HG03442 (cell line): Measurements from ENCODE around the gene AMOTL2.

Source experiments
- ATAC-seq: cut with Tn5 transposase; IDR thresholded peaks from one replicate; pipeline ENCODE4 v1.9.1; 2021; ENCODE audit warnings: mild to moderate bottlenecking, moderate library complexity; ENCODE audit not compliant: unreplicated experiment

AMOTL2 gene

DNA sequence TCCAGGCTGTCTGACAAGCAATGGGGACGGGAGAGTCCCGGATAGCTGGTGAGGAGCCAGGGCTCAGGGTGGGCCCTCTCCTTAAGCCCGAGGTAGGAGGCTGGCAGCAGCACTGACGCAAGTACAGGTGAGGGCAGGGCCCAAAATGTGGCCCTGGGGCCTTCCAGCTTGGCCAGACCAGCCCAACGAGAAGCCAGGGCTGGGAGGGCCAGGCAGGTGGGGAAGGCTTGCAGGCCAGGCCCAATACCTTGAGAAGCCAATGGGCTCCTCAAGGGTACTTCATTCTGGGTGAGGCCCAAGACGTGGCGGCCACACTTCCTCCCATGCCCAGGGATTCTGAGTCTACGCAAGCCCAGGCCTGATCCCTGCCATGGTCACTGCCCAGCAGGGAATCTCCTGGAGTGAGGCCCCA, 37.2 kb downstream of the AMOTL2 start:
- no peak for ATAC-seq

DNA sequence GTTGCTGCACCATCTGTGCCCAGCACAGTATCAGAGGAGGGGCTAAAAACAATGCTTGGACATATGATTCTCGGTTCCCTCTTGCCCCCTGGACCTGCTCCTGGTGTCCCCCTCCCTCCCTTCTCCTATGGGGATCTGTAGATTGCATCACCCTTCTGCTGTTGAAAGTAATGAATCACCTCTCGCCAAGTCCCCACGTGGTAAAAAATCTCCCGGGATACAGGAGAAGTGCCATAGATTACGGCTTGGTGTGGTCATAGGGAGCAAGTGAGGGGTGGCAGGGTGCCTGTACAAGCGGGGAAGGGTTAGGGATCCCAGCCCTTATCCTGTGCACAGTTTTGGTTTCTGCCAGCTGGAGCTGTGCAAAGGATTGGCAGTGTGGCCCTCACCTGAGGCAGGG, 37.7 kb downstream of the AMOTL2 start:
- no peak for ATAC-seq

DNA sequence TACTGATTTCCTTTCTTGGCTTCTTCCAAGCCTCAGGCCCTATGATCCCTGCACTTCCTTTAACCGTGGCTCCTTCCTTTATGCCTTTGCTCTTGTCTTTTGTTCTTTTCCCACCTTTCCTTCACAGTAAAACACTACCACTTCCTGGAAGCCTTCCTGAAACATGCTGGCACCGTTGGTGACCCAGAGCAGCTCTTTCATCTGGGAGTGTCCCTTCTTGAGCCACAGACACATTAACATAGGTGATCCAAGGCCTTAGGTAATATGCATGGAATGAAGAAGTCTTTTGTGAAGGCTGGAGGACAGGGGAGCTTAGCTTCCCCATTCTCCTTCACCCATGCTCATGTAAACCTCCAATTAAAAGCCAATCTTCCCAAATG, 39.4 kb downstream of the AMOTL2 start:
- ATAC-seq, result no peak

GRCh38 chr3:134334231-134334900, 39.9 kb downstream of the AMOTL2 start:
- ATAC-seq, result no peak

DNA sequence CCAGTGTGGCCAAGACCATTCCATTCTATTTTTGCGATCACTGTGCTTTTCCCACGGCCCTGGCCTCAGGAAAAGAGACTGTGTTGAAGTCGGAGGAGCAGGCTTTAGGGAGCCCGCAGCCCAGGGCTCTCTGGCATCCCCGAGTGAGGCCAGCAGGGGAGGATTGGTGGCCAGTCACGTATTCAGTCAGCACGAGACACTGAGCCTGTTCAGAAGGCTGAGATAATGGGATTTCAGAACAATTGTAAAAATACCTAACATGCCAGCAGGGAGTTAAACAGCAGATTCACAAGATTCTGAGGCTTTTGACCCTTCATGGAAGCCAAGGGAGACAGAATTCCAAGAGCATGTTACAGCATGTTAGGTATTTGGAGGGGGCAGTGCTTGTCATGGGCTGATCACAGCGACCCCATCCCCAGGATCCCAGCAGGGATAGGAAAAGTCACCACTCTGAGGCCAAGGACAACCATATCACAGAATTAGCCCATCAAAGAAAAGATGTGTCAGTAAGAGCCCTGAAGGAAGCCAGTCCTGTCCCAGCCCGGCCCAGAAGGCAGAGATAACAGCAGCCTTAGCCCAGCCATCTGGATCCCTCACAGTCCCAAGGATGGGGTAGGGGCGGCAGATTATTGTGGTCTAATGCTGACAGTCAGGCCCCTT, 40.6 kb downstream of the AMOTL2 start:
- ATAC-seq, result no peak

DNA sequence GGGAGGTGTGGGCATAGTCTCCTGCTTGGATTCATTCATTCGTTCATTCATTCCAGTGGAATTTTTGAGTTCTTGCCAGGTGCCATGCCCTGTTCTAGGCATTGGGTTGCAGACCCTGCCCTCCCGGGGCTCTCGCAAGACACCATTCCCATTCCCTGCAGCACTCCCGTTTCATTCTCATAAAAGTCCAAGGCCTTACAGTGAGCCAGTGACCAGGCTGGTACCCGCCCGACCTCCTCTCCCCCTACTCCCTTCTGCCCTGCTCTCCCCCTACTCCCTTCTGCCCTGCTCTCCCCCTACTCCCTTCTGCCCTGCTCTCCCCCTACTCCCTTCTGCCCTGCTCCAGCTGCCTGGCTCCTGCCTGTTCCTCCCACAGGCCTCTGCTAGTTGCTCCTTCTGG, 41.9 kb downstream of the AMOTL2 start:
- ATAC-seq, result no peak

GRCh38 chr3:134331811-134332199, 42.4 kb downstream of the AMOTL2 start:
- ATAC-seq, result no peak

- no peak for ATAC-seq
Measured at GRCh38 chr3:134330883-134331810, 43.1 kb downstream of the AMOTL2 start.

GRCh38 chr3:134328846-134329245, 45.4 kb downstream of the AMOTL2 start:
- ATAC-seq, result no peak

DNA sequence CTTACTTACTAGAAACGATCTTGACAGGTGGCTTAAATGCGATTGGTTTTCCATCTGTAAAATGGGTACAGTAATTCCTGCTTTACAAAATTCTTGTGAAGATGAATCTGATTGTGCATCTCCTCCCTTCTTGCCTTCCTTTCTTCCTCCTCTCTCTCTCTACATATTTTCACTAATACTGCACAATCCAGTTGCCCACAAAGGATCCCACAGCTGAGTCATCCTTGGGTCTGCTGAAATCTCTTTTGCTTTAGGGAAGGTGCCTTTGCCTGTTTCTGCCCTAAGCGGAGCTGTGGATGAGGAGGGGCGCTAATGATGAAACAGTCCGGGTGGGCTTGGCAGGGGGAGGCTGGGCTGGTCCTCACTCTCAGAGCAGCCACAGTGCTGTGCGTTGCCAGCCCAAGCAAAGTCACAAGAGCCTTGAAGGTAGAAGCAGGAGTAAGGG, 46.1 kb downstream of the AMOTL2 start:
- ATAC-seq, result no peak

DNA sequence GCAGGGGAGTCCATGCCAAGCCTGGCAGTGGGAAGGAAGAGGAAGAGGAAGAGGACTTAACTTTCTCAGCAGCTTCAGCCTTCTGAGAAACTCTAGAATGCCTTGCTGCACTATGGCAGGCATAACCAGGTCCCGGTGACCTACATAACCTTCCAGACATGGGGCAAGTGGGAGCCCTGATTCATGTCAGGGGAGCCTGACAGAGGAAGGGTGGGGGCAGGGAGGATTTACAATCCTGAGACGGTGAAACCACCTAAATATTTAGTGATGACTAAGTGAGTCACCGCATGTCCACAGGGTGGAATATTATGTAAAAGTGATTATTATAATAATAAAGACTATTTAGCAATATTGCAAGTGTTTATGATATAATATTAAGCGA, 46.7 kb downstream of the AMOTL2 start:
- ATAC-seq, result no peak

DNA sequence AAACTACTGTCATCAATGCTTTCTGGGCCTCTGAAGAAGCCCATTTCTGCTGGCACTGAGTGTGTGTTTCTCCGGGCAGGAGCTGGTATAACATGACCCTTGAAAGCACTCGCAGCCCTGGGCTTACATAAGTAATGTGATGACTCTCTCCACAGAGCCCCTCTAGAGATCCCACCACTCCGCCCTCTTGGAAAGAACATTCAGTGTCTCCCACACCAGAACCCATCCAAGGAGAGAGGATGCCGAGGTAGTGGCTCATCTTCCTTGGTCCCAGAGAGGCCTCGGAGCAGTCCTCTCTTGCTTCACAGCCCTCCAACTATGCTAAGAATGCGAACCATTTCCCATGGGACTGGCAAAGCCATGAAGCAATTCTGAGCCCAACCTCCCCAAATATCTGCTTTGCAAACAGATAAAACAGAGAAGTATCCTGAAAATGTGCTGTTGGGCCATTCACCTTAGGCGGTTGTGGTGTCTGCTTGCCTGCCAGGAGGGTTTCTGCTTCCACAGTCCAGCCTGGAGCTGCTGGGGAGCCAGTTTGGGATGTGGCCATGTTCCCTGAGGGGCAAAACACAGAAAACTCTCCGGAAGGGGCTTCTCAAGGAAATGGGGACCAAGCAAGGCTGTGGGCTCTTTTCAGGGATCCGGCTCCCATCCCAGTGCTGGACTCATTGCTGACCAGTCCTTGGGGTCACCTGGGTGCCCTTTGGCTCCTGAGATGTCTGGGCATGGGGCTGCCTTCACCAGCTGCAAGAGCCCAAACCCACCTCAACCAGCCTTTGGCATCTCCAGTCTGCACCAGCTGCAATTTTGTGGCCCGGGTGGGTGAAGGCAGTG, 47.3 kb downstream of the AMOTL2 start:
- ATAC-seq, result no peak

DNA sequence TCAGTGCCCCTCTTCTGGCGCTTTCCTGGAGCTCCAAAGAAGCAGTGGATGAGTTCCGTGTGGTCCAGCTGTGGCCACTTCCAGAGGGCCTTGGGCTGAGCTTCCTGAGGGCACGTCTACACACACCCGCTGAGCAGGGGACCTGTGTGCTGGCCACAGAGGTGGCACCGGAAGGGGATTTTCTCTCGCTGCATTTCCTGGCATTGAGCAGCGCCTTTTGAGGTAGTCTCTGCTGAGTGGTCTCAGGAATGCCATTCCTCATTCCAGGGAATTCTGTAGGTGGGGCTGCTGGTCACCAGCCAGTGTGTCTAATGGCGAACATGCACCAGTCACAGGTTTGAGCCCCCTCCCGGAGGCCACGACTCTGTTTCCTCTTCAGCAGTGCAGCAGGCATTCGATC, 48.1 kb downstream of the AMOTL2 start:
- ATAC-seq, result no peak

- no peak for ATAC-seq
Measured at GRCh38 chr3:134325706-134326105, 48.5 kb downstream of the AMOTL2 start.

GRCh38 chr3:134325061-134325705, 49.1 kb downstream of the AMOTL2 start:
- ATAC-seq, result no peak

GRCh38 chr3:134323966-134324962, 50.0 kb downstream of the AMOTL2 start:
- ATAC-seq, result no peak

GRCh38 chr3:134322286-134322685, 52.0 kb downstream of the AMOTL2 start:
- ATAC-seq, result no peak

DNA sequence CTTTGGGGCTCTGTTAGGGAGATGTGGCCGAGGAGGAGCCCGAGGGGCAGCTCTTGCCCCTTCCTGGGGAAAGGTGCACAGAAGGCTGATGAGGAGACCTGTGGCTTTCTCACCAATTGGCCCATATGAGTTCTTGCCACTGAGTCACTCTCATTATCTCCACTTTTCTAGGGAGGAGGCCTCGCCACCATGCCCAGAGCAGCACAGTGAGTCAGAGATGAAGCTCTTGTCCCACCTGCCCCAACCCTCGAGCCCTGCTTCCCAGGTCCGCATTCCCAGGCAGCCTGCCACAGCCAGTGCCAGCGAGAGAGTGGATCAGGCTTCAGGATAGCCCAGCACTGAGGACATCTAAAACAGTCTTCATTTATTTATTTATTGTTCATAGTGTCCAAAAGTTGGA, 53.5 kb downstream of the AMOTL2 start:
- ATAC-seq, result no peak

- ATAC-seq, result no peak
Measured at GRCh38 chr3:134319931-134320330, 54.3 kb downstream of the AMOTL2 start.
